ENCODE data around the gene CPSF7.

Gene CPSF7

DNA sequence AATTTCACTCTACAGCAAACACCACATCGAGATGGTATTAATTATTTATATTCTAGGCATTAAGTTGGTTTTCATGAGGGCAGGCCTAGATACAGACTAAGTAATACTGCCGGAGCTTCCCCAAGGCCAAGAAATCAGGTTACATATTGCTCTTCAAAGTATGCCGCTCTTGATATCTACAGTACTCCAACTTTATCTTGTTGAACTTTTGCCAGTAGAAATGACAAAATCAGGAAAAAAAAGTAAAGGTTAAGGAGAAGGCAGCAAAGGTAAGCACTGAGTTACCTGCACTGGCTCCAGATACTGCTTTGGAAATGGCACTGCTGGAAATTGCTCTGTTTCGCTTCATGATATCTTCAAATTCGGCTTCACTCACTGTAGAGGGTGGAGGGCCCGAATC is 14.4 kb downstream of the CPSF7 start:
- DNase-seq, result no peak
- no peaks in the 10 kb centered on the region for H3K4me1 ChIP-seq
- no peaks in the 10 kb centered on the region for H3K9me3 ChIP-seq
- TF ChIP-seq CTCF (IDR thresholded peaks at IDR 0.05; ENCODE audit: low read depth, low read length), result no peak
- peaks cover 75% of the 10 kb centered on the region for H3K36me3 ChIP-seq
- no peaks in the 10 kb centered on the region for H3K27me3 ChIP-seq
- no peak overlapping the region for H3K4me3 ChIP-seq (ENCODE audit: low read depth, low read length)

DNA sequence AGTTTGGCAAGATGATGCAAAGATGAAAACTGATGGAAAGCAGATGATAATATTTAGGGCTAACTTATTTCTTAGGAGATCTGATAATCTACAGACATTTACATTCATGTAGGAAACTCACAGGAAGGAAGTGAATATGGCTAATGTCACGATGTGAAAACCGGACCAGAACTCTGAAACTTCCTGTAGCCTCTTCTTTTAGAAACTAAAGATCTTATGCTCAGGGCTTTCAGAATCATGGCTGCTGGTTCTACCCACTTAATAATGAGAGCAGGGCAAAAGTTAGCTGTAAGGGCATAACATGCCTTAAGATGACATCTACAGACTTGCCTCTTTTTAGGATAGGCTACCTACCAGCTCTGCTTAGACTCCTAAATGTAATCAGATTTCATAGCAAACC is 15.2 kb downstream of the CPSF7 start:
- Histone ChIP-seq H3K27me3 (no peaks in the 10 kb centered on the region), H3K4me3 (ENCODE audit: low read depth, low read length) (no peak overlapping the region), H3K36me3 (peaks cover 75% of the 10 kb centered on the region), H3K9me3 (no peaks in the 10 kb centered on the region), H3K4me1 (no peaks in the 10 kb centered on the region)
- no peak for TF ChIP-seq CTCF (IDR thresholded peaks at IDR 0.05; ENCODE audit: low read depth, low read length)
- no peak for DNase-seq

DNA sequence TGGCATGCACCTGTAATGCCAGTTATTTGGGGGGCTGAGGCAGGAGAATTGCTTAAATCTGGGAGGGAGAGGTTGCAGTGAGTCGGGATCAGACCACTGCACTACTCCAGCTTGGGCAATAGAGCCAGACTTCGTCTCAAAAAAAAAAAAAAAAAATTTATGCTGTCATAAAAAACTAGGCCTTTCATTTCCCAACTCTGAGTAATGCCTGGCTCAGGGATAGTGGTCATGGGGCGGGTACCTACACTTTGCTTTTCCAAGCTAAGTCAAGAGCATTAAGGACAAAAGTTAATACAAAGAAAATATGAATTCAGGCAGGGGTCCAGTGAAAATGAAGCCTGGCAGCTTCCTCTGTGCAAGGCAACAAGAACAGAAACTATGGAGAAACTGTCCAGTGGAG is 16.3 kb downstream of the CPSF7 start:
- no peaks in the 10 kb centered on the region for H3K9me3 ChIP-seq
- TF ChIP-seq CTCF (IDR thresholded peaks at IDR 0.05; ENCODE audit: low read depth, low read length), result no peak
- no peaks in the 10 kb centered on the region for H3K4me1 ChIP-seq
- H3K4me3 ChIP-seq (ENCODE audit: low read depth, low read length), result no peak overlapping the region
- H3K36me3 ChIP-seq, result peaks cover 80% of the 10 kb centered on the region
- no peak for DNase-seq
- H3K27me3 ChIP-seq, result no peaks in the 10 kb centered on the region

DNA sequence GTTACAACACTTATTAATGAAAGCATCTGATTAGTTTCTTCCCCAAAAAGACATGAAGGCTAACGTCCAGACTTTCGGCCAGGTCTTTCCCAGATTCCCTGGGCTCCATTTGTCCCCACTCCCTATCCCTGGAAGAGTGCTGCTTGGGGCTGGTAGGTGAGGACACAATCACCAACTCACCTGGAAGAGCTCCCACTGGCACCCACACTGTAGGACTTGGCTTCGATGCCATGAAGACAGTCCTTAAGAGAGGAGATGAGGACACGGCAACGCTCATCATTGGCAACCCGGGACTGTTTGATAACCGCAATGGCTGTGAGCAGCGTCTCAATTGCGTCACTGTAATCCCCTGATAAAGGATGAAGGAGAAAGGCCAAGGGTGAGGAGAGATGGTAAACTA is 18.2 kb downstream of the CPSF7 start:
- TF ChIP-seq CTCF (IDR thresholded peaks at IDR 0.05; ENCODE audit: low read depth, low read length), result no peak
- H3K36me3 ChIP-seq, result peaks cover 75% of the 10 kb centered on the region
- H3K4me1 ChIP-seq, result no peaks in the 10 kb centered on the region
- no peaks in the 10 kb centered on the region for H3K27me3 ChIP-seq
- no peaks in the 10 kb centered on the region for H3K9me3 ChIP-seq
- DNase-seq, result no peak
- no peak overlapping the region for H3K4me3 ChIP-seq (ENCODE audit: low read depth, low read length)

- H3K4me1 ChIP-seq, result no peaks in the 10 kb centered on the region
- peaks cover 52% of the 10 kb centered on the region for H3K36me3 ChIP-seq
- no peak for DNase-seq
Measured at GRCh38 chr11:61406991-61407728, 22.6 kb downstream of the CPSF7 start.

More at GRCh38 chr11:61406991-61407728, 22.6 kb downstream of the CPSF7 start:
- Histone ChIP-seq H3K27me3 (no peaks in the 10 kb centered on the region), H3K9me3 (no peaks in the 10 kb centered on the region), H3K4me3 (ENCODE audit: low read depth, low read length) (no peak overlapping the region)
- no peak for TF ChIP-seq CTCF (IDR thresholded peaks at IDR 0.05; ENCODE audit: low read depth, low read length)

Measured in BE2C (cell line).